H1 (cell line): Measurements from ENCODE around the gene CYP11A1. TPM values are rescaled to one million over a fixed set of nuclear protein-coding genes. Genes with fewer than 3 reads are reported as not detected.

ENCODE experiments used
- CTCF ChIA-PET: fragments of 300-600 bp; sonication (Branson Sonifier 250); formaldehyde crosslinking; loops from one replicate; lab custom pipeline; 2021; ENCODE audit not compliant: partially characterized antibody; lab: Charles Lee
- POLR2A ChIA-PET: fragments of 300-600 bp; sonication (Branson Sonifier 250); formaldehyde crosslinking; loops from one replicate; lab custom pipeline; 2021; ENCODE audit warnings: inconsistent platforms; ENCODE audit not compliant: partially characterized antibody; lab: Charles Lee
- DNase-seq, 2 experiments: peaks; one replicate each; pipeline versions ENCODE4 v3.0.0 to v3.0.0-alpha.2; 2010 to 2022; ENCODE audit warnings: low spot score in 2 of 2, low read depth in 1 of 2, mixed read lengths in 1 of 2
- FAIRE-seq: peaks from 2 replicates; lab custom pipeline; 2011; peaks lifted over from hg19 to GRCh38; lab: Jason Lieb, UNC
- H2AFZ ChIP-seq: 2 replicates; pipeline ENCODE4 v1.8.1; 2012; ENCODE audit warnings: low read length, inconsistent platforms
- H2AK5ac ChIP-seq: 2 replicates; pipeline ENCODE4 v1.6.1; 2013; ENCODE audit warnings: low read depth, low read length
- H2BK120ac ChIP-seq: replicated peaks from 2 replicates; pipeline ENCODE3; 2013; ENCODE audit warnings: low read depth, low read length, inconsistent platforms
- H2BK12ac ChIP-seq: 2 replicates; pipeline ENCODE4 v1.6.1; 2013; ENCODE audit warnings: low read depth, low read length
- H2BK15ac ChIP-seq: 2 replicates; pipeline ENCODE4 v1.6.1; 2013; ENCODE audit warnings: low read length
- H2BK20ac ChIP-seq: 2 replicates; pipeline ENCODE4 v1.6.1; 2013; ENCODE audit warnings: low read length
- H2BK5ac ChIP-seq: 2 replicates; pipeline ENCODE4 v1.6.1; 2013; ENCODE audit warnings: low read depth, low read length
- H3K14ac ChIP-seq: 2 replicates; pipeline ENCODE4 v1.6.1; 2013; ENCODE audit warnings: inconsistent platforms; ENCODE audit not compliant: insufficient read length
- H3K18ac ChIP-seq: 2 replicates; pipeline ENCODE4 v1.6.1; 2013; ENCODE audit warnings: low read length; ENCODE audit errors: extremely low read depth
- H3K23ac ChIP-seq: 2 replicates; pipeline ENCODE4 v1.6.1; 2013; ENCODE audit warnings: inconsistent platforms; ENCODE audit not compliant: insufficient read length
- H3K23me2 ChIP-seq: 2 replicates; pipeline ENCODE4 v1.6.1; 2013; ENCODE audit warnings: low read depth, low read length
- H3K27ac ChIP-seq: 2 replicates; pipeline ENCODE4 v1.6.1; 2011; ENCODE audit warnings: low read depth, low read length, inconsistent platforms
- H3K27me3 ChIP-seq, 4 experiments: replicated peaks in 1 of 4; 1 replicate in 1 of 4; 2 replicates in 3 of 4; pipeline versions ENCODE4 v1.6.1 to v1.8.1; 2011 to 2013; ENCODE audit warnings: low read length in 3 of 4, mild to moderate bottlenecking in 3 of 4, inconsistent platforms in 2 of 4, mixed read lengths in 2 of 4, moderate library complexity in 1 of 4; ENCODE audit not compliant: control insufficient read depth in 3 of 4, insufficient read depth in 3 of 4; ENCODE audit errors: extremely low read depth in 1 of 4
- H3K36me3 ChIP-seq, 4 experiments: 2 replicates each; pipeline versions ENCODE4 v1.6.1 to v1.8.1; 2011 to 2013; ENCODE audit warnings: mild to moderate bottlenecking in 4 of 4, low read length in 3 of 4, moderate library complexity in 2 of 4, control low read depth in 1 of 4, inconsistent platforms in 1 of 4; ENCODE audit not compliant: insufficient read depth in 4 of 4, control insufficient read depth in 2 of 4
- H3K4ac ChIP-seq: replicated peaks from 2 replicates; pipeline ENCODE3; 2013; ENCODE audit warnings: low read length, low read depth, mixed read lengths, inconsistent platforms; ENCODE audit not compliant: insufficient read length
- H3K4me1 ChIP-seq, 4 experiments: replicated peaks in 1 of 4; 1 replicate in 1 of 4; 2 replicates in 3 of 4; pipeline versions ENCODE4 v1.6.1 to v1.8.1; 2011 to 2013; ENCODE audit warnings: low read length in 3 of 4, inconsistent platforms in 2 of 4, mixed read lengths in 1 of 4; ENCODE audit not compliant: insufficient read depth in 4 of 4, control insufficient read depth in 3 of 4
- H3K4me2 ChIP-seq, 2 experiments: 2 replicates each; pipeline versions ENCODE4 v1.6.1 to v1.8.1; 2011 to 2013; ENCODE audit warnings: low read depth in 2 of 2, low read length in 2 of 2, control low read depth in 1 of 2, inconsistent platforms in 1 of 2, mild to moderate bottlenecking in 1 of 2; ENCODE audit not compliant: insufficient read depth in 1 of 2
- H3K4me3 ChIP-seq, 4 experiments: fragments of 200-600, 300-600 bp in 1 of 4; sonication (generic), shearing (Covaris generic), sonication (Bioruptor Twin) in 1 of 4; 2 replicates each; pipeline versions ENCODE4 v1.5.1 to v1.8.1; 2011 to 2016; ENCODE audit warnings: low read length in 4 of 4, low read depth in 3 of 4, control low read depth in 2 of 4, inconsistent platforms in 2 of 4, mild to moderate bottlenecking in 2 of 4, mixed read lengths in 1 of 4, moderate library complexity in 1 of 4; ENCODE audit not compliant: insufficient read depth in 2 of 4; ENCODE audit errors: extremely low read depth in 1 of 4
- H3K56ac ChIP-seq: replicated peaks from 2 replicates; pipeline ENCODE3; 2013; ENCODE audit warnings: low read depth, mild to moderate bottlenecking, mixed read lengths, low read length, inconsistent platforms; ENCODE audit not compliant: insufficient read length
- H3K79me1 ChIP-seq: 2 replicates; pipeline ENCODE4 v1.6.1; 2013; ENCODE audit warnings: low read depth, low read length, control low read depth
- H3K79me2 ChIP-seq, 2 experiments: 2 replicates each; pipeline versions ENCODE4 v1.6.1 to v1.8.1; 2012 to 2013; ENCODE audit warnings: low read length in 2 of 2, mild to moderate bottlenecking in 2 of 2, inconsistent platforms in 1 of 2; ENCODE audit not compliant: insufficient read depth in 2 of 2, control insufficient read depth in 1 of 2
- H3K9ac ChIP-seq, 4 experiments: replicated peaks in 1 of 4; 1 replicate in 1 of 4; 2 replicates in 3 of 4; pipeline versions ENCODE4 v1.6.1 to v1.8.1; 2011 to 2013; ENCODE audit warnings: low read depth in 3 of 4, low read length in 3 of 4, control low read depth in 2 of 4, mild to moderate bottlenecking in 2 of 4, moderate library complexity in 2 of 4, inconsistent platforms in 1 of 4; ENCODE audit errors: extremely low read depth in 1 of 4
- H3K9me3 ChIP-seq, 2 experiments: 2 replicates each; pipeline versions ENCODE4 v1.6.1 to v1.8.1; 2012 to 2013; ENCODE audit warnings: mild to moderate bottlenecking in 2 of 2, moderate library complexity in 2 of 2, control low read depth in 1 of 2, inconsistent platforms in 1 of 2, low read depth in 1 of 2, low read length in 1 of 2, mixed read lengths in 1 of 2; ENCODE audit not compliant: insufficient read depth in 2 of 2
- H4K20me1 ChIP-seq, 2 experiments: replicated peaks in 1 of 2; 2 replicates each; pipeline versions ENCODE3 to v1.8.1; 2011 to 2013; ENCODE audit warnings: inconsistent platforms in 2 of 2, low read length in 2 of 2, mild to moderate bottlenecking in 1 of 2; ENCODE audit not compliant: insufficient read depth in 2 of 2, control insufficient read depth in 1 of 2
- H4K5ac ChIP-seq: 2 replicates; pipeline ENCODE4 v1.6.1; 2013; ENCODE audit warnings: low read length, low read depth, mixed read lengths, inconsistent platforms; ENCODE audit not compliant: insufficient read length
- H4K8ac ChIP-seq: 2 replicates; pipeline ENCODE4 v1.8.0; 2013; ENCODE audit warnings: mild to moderate bottlenecking, moderate library complexity, low read length, inconsistent platforms; ENCODE audit not compliant: insufficient read depth; ENCODE audit errors: extremely low read depth
- H4K91ac ChIP-seq: replicated peaks from 2 replicates; pipeline ENCODE3; 2013; ENCODE audit warnings: low read length, mixed read lengths, inconsistent platforms; ENCODE audit not compliant: insufficient read length
- BACH1 ChIP-seq: IDR thresholded peaks from 2 replicates; pipeline ENCODE4 v1.6.1; 2012; ENCODE audit warnings: low read length, improper control_type of control experiment
- BCL11A ChIP-seq, 2 experiments: IDR thresholded peaks; one replicate each; pipeline ENCODE4 v1.6.1; 2011; ENCODE audit warnings: low read depth in 2 of 2, low read length in 2 of 2, mild to moderate bottlenecking in 2 of 2
- CBX8 ChIP-seq: fragments of 300-800, 300-1000 bp; sonication (generic); IDR thresholded peaks from 2 replicates; pipeline ENCODE4 v1.7.1; 2016; ENCODE audit warnings: low read depth, low read length, borderline replicate concordance
- JUN ChIP-seq: IDR thresholded peaks from 2 replicates; pipeline ENCODE4 v1.6.1; 2011; ENCODE audit warnings: low read depth, mild to moderate bottlenecking, improper control_type of control experiment, low read length
- POU5F1 ChIP-seq: IDR thresholded peaks from 2 replicates; pipeline ENCODE4 v1.6.1; 2011; ENCODE audit warnings: low read depth, mild to moderate bottlenecking, low read length, moderate library complexity
- RAD21 ChIP-seq, 2 experiments: IDR thresholded peaks in 1 of 2; conservative IDR thresholded peaks in 1 of 2; 2 replicates each; pipeline ENCODE4 v1.6.1; 2011; ENCODE audit warnings: low read depth in 2 of 2, low read length in 2 of 2, improper control_type of control experiment in 1 of 2, inconsistent platforms in 1 of 2, mild to moderate bottlenecking in 1 of 2, moderate library complexity in 1 of 2
- SIX5 ChIP-seq: IDR thresholded peaks from 2 replicates; pipeline ENCODE4 v1.6.1; 2011; ENCODE audit warnings: mild to moderate bottlenecking, low read depth, low read length
- SRF ChIP-seq: IDR thresholded peaks from 2 replicates; pipeline ENCODE4 v1.6.1; 2011; ENCODE audit warnings: mild to moderate bottlenecking, low read depth, low read length, moderate library complexity
- SUZ12 ChIP-seq: fragments of 200-600 bp; sonication (generic); IDR thresholded peaks from 2 replicates; pipeline ENCODE4 v1.6.1; 2012; ENCODE audit warnings: mild to moderate bottlenecking, inconsistent platforms, low read length, moderate library complexity, mixed read lengths
- TCF12 ChIP-seq: IDR thresholded peaks from 2 replicates; pipeline ENCODE4 v1.6.1; 2011; ENCODE audit warnings: low read depth, mild to moderate bottlenecking, low read length
- TEAD4 ChIP-seq: IDR thresholded peaks from 2 replicates; pipeline ENCODE4 v1.6.1; 2012; ENCODE audit warnings: low read depth, low read length, inconsistent platforms, mixed read lengths
- YY1 ChIP-seq: IDR thresholded peaks from 2 replicates; pipeline ENCODE4 v1.6.1; 2011; ENCODE audit warnings: low read depth, mild to moderate bottlenecking, low read length
- WGBS, 2 experiments: shearing (Covaris generic) in 1 of 2; methylation state at CpG; one replicate each; pipeline versions ENCODE4 v1.1.6 to v1.1.7; 2013 to 2015; ENCODE audit warnings: low lambda C conversion rate in 2 of 2, mixed read lengths in 2 of 2, inconsistent platforms in 1 of 2, low coverage in 1 of 2, missing lambda C conversion rate in 1 of 2; ENCODE audit not compliant: insufficient replicate concordance in 2 of 2, insufficient coverage in 1 of 2, insufficient read length in 1 of 2; ENCODE audit errors: extremely low coverage in 1 of 2, missing lambda C conversion rate in 1 of 2; 5-methylcytosine and 5-hydroxymethylcytosine counted together
- polyA plus RNA-seq, 7 experiments: library from polyadenylated mRNA; depleted of rRNA in 3 of 7; stranded (reverse) in 5 of 7; unstranded in 2 of 7; fragments of >200 nt in 5 of 7; fragments of 200-250 nt in 2 of 7; gene quantifications; 1 replicate in 5 of 7; 2 replicates in 1 of 7; 4 replicates in 1 of 7; pipeline versions ENCODE4 v1.2.1 to v1.2.3, GENCODE V29; 2011 to 2013; ENCODE audit warnings: missing spikeins in 2 of 7, mixed read lengths in 2 of 7
- total RNA-seq: library from RNA; stranded (reverse); fragmentation: NEBNext Ultra II Directional; extraction: Animal tissue kit (Norgen Biotek cat#: 25700); gene quantifications from 2 replicates; pipeline ENCODE4 v1.2.1, GENCODE V29; 2021

Gene CYP11A1
- total and polyA plus RNA-seq, 2 of the 8 experiments (the other 6 are each of a cell fraction or from before 2014, with no cell fraction given): 1.9 to 7.2 TPM

DNA sequence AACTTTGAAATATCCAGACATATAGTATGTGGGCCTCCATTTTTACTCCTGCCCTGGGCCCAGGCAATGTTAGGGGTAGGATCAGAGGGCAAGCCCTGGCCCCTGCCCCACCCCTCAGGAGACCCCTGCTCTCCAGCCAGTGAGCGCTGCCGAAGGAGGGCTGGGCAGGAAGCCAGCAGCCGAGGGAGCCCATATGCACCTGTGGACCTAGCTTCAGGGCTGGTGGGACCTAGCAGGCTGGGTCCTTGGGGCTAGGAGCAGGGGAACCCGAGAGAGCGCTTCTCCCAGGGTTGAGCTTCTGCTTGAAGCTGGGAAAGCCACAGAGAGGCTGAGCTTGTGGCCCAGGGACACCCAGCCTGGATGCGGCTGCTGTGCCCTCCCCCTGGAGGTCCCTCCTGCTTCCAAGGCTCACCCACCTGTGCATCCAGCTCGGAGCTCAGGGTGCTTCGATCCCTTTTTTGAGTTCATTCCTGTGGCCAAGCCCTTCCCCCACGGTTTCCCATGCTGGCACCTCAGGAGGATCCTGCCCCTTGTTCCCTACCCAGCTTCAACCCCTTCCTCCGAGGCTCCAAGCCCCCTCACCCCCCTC is 21.0 kb upstream of the CYP11A1 start:
- WGBS, 2 experiments: 93% methylated on average over 10 of the region's 10 CpGs; no CpG with 5 or more reads in 1 of the 2 experiments
- Histone ChIP-seq H2BK20ac (no peak overlapping the region), H2BK5ac (no peak overlapping the region), H3K79me1 (no peaks in the 10 kb centered on the region), H3K36me3 (no peaks in the 10 kb centered on the region), H3K56ac (no peak overlapping the region), H3K23me2 (no peaks in the 10 kb centered on the region), H4K5ac (no peak overlapping the region), H3K27ac (peak overlapping the region; percentile 23; the same call in 1 of the 2 replicates), H3K27me3 (no peaks in the 10 kb centered on the region), H4K8ac (no peak overlapping the region), H2AK5ac (peak overlapping the region; percentile 65; the same call in 1 of the 2 replicates), H3K9ac (no peak overlapping the region), H4K91ac (peak overlapping the region; percentile 17), H2AFZ (no peak overlapping the region), H4K20me1 (no peaks in the 10 kb centered on the region), H2BK12ac (peak overlapping the region; percentile 75; the same call in 1 of the 2 replicates), H3K18ac (no peak overlapping the region; the same call in 1 of the 2 replicates), H3K4ac (no peak overlapping the region), H3K14ac (no peak overlapping the region), H2BK15ac (no peak overlapping the region), H3K23ac (no peak overlapping the region), H3K4me1 (peaks cover 0 to 18% (median 9%) of the 10 kb centered on the region in 4 experiments; a peak in 5 of 7 replicates), H3K4me2 (no peak overlapping the region), H3K79me2 (no peaks in the 10 kb centered on the region), H2BK120ac (no peak overlapping the region), H3K4me3 (no peak overlapping the region), H3K9me3 (no peaks in the 10 kb centered on the region)
- CTCF ChIA-PET: interaction anchor here (0.6 to 36.8 kb wide), 7 partner anchors 12 to 93 kb away, joined by 3 to 1311 read pairs (median 6); partner anchors contain the start of gene SEMA7A
- POLR2A ChIA-PET: interaction anchor here (0.7 to 2.2 kb wide), 4 partner anchors 14 to 72 kb away, joined by 3 to 6 read pairs (median 4); partner anchors contain the start of gene UBL7
- FAIRE-seq (no peak), DNase-seq (no peak)
- no peak for TF ChIP-seq YY1
- no peak for TF ChIP-seq SUZ12
- no peak for TF ChIP-seq POU5F1
- no peak for TF ChIP-seq BCL11A (IDR thresholded peaks at IDR 0.05; ENCODE audit: low read depth in 2 of 2, low read length in 2 of 2)
- no peak for TF ChIP-seq CBX8
- TF ChIP-seq SIX5: no peak
- no peak for TF ChIP-seq TEAD4
- TF ChIP-seq RAD21 (IDR thresholded peaks at IDR 0.05 in 1 of 2, conservative IDR thresholded peaks at IDR 0.05 in 1 of 2; ENCODE audit: low read depth in 2 of 2, low read length in 2 of 2): no peak
- TF ChIP-seq TCF12: no peak
- no peak for TF ChIP-seq JUN
- TF ChIP-seq BACH1: no peak
- no peak for TF ChIP-seq SRF
